Stimulated activated CD4-positive, alpha-beta T cell treated with anti-CD3 and anti-CD28 coated beads, Interleukin-4, amount 100 ng/mL, for 48 hours (primary cell): ENCODE results near the gene MBP.

ENCODE experiments used
- DNase-seq, 2 donors: peaks; one replicate each; pipeline ENCODE4 v3.0.0-alpha.2; 2020; ENCODE audit warnings: low read depth in 2 of 2

Gene MBP

DNA sequence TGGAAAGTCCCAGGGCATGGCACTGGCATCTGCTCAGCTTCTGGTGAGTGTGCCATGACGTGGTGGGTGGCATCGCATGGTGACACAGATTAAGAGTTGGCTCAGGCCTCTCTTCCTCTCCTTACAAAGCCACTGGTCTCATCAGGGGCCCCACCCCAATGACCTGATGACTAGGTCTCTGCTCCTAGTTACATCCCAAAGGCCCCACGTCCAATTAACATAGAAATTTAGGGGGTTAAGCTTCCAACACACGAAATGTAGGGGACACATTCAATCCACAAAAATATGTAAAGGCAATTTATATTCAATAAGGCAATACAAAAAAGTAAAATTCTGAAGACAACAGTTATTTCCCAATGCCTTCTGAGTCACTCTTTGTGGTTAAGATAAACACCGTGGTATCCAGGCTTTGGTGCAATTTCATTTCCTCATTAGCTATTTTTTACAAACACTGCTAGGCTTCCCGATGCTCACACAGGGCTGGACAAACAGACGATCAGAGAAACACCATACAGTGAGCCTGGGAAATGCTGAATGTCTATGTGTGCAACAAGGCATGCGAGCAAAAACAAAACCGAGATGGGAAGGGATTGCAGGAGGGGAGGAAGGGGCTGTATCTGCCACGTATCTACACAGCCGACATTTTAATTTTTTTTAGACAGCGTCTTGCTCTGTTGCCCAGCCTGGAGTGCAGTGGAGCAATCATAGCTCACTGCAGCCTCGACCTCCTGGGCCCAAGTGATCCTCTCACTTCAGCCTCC is 67.2 kb downstream of the MBP start:
- no peak for DNase-seq

DNA sequence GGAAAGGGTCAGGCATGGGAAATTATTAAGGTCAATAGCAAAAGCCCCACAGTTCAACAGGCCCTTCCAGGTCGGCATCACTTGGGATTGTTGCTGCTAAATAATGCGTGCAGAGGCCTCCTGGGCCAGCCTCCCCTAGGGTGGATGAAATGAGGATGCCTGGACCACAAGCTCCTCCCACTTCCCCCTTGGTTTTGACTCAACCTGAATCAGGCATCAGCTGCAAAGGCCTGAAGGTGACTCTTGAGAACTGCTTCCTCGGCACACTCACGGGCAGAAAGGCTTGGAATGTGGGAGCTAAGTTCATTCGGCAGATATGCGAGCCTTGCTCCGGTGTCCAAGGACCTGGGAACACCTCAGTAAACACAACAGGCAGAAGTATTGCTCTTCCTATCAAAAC is 69.3 kb downstream of the MBP start:
- peak; percentile 59 to 79 for DNase-seq

DNA sequence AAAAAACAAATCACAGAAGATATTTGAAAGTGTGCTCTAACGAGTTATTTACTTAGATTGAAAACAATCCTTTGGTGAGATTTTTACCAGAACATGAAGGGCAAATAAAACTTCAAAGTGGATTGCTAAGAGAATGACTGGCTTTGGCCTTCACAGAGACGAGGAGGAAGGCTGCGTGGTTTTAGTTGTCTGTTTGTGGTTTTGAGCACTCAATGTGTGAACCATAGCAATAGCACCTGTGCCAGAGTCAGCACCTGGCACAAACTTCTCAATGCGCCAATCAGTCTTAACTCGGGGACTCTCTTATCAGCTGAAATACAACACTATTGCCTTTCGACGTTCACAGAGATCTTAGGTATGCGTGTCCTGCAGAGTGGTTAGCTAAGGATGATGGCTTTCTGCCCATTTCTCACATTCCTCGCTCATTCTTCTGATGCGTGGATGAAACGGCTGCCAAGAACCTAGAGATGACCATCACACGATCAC is 70.0 kb downstream of the MBP start:
- DNase-seq, result peak in 1 of 2 donors; percentile 30

DNA sequence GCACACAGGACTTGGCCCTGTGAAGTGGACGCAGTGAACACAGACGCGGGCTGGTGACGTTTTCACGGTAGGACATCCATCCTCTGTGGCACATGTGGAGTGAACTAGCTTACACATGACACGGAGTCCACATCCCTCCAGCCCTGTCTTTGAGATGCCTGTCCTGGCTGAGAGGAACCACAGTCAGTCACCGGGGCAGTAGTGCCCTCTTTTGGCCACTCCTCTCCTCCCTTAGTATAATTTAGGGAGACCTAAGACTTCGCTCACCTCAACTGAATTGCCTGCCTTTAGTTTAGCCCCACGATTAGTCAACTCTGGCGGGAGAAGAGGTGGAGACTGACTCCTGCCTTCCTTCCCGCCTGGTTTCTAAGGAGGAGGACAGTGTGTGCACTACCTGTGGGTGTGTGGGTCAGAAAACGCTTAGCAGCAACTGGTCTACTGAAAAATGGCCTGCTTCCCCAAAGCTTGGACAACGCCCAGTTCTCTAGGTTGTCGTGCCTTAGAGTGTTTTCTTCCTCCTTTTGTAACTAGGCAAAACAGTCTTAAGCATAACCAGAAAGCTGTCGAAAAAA is 70.6 kb downstream of the MBP start:
- no peak for DNase-seq

DNA sequence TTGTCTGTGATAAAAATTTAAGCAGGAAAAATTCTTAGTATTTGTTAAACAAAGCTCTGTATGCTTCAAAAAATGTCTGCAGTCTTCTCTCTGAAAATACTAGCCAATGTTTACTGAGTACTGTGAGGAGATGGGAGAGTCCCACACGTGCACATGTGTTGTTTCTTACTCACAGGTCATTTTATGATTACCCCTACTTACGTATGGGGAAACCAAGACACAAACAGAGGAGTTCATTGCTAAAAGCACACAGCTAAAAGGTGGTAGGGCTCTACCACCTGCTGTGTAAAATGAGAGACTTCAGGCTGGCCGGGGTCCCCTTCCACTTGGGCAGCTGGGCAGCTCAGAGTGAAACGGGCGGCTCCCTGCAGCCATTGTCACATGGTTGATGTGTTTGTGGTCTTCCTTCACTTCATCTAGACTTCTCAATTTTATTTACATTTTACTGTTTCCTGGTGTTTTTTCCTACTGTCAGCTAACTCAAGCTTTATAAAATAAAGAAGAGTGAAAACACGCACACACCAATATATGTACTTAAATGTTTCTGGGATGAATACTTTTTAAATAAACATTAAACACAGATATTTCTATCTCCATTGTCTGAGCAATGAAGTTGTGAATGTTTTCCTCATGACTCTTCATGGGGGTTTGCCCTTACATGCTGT is 71.2 kb downstream of the MBP start:
- no peak for DNase-seq

DNA sequence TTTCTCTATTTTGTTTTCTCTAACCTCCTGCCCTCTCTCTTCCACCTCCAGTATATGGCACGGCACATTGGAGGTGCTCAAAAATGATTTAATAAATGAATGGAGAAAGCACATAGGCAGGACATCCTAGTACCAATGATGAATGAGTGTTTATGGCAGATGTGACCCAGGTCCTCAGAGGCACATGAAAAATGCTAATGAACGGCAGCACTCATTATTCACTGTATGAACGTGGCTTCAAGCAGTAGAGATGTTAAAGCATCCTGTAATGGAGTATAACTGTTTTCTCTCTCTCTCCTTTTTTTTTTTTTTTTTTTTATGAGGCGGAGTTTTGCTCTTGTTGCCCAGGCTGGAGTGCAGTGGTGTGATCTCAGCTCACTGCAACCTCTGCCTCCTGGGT is 72.4 kb downstream of the MBP start:
- no peak for DNase-seq

DNA sequence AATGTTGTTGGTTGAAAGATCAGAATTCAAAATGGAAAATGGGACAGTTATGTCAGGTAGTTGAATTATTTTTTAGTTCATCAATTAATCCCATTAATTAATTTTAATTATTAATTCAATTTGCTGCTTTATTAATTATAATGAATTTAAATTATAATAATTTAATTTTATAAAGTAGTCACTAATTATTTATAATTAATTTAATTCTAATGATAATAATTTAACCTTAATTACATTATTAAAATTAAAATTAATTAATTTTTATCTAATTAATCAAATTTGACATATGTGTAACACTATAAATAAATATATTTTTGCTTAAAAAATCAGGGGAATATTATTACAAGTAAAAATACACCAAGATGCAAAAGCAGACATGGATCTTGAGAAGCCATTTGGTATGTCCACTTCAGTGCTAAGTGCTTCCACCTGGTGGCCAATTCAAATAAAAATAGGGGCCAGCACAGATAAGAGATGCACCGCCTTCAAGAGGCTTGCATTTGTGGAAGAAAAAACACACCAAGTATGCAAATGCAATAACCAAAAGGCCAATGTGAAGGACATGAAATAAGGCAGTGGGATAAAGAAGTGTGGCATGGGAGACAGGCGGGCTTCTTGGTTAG is 73.2 kb downstream of the MBP start:
- no peak for DNase-seq

DNA sequence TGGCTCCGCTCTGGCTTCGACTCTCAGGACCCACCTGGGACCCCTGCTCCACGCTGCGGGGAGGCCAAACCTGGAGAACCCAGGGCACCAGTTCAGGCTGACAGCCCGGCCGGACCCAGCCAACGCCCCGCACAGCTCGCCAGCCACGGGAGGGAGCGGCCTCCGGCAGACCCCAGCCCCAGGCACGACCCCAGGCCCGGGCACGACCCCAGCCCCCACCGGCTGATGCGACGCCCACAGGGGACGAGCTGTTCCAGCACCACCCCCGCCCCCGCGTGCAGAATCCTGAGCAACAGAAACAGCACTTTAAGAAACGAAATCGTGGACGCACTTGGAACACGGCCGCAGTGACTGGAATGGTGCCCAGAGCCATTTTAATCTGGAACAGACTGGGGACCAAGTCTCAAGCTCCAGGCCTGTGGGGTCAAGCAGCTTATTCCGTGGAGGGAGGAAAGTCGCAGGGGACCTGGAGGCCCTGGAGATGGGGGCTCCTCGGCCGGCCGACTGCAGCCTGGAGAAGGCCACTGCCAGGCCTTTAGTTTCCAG is 74.2 kb downstream of the MBP start:
- DNase-seq, result no peak

DNA sequence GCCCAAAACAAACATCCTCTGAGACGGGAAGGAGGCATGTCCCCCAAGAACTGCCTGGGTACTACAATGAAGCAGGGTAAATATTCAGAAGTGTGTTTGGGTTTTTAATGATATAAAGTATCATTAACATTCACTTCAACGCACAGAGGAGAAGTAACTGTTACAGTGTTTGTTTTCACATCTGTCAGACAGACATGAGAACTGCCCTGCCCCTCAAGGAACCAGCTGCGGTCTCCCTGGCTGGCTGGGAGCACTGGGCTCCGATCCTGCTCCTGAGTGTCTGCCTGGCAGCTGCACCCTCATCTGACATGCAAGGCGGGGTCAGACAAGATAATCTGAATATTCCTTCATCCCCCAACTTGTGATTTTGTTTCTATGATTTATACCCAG is 75.6 kb downstream of the MBP start:
- no peak for DNase-seq

DNA sequence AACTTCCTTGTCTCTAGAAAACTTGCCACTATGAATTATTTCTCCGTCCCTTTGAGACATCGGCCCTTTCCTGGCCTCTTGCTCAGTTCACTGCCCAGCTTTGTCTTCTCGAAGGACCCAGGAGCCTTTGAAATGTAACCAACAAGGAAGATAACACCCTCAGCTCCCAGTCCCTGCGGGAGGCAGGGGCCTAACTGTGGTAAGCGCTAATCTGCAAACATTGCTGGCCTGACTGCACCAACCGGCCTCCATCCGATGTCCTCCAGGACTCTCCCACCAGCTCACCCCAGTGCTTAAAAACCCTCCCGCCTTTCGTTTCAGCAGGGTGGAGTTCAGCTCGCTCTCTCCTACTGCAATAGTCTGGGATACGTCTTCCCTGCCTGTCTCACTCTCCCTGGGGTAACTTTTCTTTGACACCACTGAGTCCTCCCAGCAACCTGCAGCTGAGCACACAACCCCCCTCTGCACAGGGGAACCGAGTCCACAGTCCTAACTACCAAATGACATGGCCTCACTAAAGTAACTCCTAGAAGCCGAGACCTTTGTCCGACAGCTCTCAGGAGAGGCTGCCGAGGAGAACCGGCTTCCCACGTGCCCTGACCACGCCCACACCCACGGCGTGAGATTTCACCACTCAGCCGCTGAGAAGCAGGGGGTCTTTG is 76.1 kb downstream of the MBP start:
- no peak for DNase-seq

DNA sequence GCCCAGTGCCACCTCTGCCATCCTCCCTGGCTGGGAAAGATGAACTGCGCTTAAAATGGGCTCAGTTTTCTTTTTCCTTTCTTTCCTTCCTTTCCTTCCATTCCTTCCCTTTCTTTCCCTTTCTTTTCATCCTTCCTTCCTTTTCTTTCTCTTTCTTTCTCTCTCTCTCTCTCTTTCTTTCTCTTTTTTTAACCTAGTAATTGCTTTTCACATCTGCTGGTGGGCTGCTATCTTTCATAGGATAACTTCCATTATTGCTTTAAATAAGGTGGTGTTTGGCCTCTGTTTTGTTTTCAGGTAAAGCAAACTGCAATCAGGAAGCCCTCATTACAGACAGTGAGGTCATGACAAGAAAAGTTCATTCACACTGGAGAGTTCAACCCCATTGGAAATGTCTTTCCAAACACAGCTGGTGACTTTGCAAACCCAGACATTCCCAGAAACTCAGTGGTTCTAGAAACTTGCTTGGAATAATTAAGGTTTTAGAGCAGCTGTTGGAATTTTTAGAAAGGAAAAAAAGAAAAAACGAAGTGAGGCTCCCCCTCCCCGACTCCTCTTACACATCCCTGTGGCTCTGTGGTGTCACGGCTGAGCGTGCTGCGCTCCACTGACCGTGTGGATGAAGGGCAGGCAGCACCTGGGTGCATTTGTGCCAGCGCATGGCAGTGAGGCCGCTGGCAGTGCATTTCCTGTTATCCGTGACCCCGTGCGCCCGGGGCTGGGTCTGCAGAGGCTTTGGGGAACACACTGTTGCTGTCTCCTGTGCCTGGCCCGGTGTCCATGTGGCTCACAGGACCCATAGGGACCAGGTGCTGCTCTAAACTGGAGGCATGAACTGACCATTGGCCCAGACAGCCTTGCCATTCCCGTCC is 76.9 kb downstream of the MBP start:
- DNase-seq, result no peak

DNA sequence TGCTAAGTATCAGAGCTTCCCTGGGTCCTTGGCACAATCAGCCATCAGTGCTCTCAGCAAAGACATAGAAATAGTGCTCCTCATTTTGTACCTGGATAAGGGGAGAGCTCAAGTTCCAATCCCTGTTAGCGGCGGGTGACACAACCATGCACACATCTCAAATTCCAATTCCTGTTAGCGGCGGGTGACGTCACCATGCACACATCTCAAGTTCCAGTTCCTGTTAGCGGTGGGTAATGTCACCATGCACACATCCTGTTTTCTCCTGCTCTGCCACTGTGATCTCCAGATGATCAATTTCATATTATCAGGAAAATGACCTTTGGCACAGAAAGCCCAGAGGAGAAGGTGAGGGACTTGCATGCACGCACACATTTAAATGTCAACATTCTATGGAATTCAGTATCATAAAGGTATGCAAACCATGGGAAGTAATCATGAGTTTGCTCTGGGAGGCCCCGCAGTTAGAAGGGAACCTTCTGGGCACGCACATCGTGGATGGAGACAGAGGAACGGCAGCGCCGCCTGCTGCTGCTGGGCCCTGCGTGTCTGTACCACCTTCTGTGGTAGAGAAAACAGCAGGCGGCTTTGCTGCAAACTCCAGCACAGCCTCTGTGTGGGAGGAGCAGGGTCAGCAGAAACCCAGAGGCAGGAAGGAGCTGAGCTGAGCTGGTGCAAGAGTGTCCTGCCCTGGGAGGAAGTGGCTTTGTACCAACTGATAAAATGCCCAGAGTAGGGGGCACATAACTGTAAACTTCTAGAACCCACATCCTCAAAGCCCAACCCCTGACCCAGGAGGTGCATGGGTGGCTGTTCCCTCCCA is 77.8 kb downstream of the MBP start:
- peak; percentile 67 to 77 for DNase-seq

DNA sequence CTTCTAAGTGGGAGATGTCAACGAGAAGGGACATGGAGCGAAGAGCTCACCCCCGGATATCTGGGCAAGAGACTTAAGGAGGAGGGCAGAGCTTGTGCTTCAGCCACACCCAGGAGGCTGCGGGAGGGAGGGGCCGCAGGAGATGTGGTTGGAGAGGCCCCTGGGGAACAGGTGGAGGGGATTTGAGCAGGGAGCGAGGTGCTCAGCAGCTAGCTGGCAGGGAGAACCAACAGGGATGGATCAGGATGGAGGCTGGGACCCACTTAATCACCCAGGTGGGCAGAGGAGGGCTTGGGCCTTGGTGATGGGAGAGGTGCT is 78.3 kb downstream of the MBP start:
- DNase-seq, result no peak

DNA sequence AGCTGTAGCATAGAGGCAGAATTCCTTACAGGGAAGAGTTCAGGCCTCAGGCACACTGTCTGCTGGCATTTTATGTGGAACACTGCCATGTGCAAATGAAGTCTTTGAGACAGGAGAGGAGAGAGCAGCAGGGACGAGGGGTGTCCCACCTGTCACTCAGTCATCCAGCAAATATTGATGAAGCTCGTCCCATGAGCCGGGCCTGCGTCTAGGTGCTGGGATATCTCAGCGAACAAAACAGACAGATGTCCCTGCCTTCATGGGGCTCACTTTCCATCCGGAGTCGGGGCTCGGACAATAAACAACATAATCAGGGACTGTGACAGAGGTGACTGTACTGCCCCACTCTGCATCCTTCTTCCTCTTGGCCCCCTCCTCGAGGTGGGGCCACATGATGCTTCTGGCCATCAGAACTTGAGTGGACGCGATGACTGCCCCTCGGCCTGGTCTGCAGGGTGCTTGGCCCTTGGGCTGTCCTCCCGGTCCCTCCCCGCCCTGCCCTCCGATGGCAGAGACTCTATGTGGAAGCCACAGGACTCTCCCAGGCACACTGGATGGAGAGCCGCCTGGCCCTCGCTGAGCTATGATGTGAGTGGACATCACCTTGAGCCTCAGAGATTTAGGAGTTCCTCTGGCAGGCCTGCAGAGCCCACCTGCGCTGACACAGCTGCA is 78.8 kb downstream of the MBP start:
- DNase-seq, result no peak

DNA sequence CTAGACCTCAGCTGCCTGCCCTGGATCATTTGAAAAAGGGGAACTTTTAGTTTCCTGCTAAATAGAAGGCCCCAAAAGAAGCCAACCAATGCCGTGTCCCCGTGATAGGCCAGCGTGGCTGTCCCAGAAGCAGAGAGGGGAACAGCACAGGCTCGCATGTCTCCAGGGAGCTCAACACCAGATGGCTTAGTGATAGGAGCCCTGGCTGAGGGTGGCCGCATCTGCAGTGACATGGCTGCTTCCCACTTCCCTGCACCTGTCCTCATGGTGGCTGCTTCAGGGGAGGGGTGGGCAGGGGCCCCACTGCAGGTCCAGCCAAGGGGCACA is 79.6 kb downstream of the MBP start:
- DNase-seq, result no peak

DNA sequence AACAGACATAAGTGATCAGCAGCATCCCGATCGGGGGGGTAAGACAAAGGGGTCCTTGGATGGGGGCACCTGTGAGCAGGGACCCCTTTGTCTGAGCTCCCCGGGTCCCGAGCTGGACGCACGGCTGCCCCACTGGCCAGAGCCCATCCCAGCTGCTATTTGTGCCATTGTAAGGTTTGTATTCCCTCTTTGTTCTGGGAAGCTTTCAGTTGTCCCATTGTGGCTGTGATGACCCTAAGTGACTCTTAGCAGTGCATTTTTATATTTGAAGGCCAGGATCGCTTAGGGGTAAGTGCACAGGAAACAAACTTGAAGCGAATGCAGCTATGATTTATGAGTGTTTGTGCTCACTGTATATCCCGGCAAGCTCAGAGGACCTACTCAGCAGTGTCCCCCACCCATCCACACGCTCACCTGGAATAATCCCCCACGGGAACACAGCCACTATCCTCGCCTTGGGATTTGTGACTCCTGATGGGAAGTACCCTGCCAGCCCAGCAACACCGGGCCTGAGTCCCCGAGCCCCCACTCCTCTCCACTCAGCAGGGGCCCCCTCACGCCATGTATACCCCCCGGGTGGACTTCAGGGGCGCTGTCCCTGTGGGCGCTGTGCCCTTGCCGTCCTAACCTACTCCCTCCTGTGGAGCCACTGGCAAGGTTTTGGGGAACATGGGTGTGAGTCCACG is 80.1 kb downstream of the MBP start:
- DNase-seq, result no peak

DNA sequence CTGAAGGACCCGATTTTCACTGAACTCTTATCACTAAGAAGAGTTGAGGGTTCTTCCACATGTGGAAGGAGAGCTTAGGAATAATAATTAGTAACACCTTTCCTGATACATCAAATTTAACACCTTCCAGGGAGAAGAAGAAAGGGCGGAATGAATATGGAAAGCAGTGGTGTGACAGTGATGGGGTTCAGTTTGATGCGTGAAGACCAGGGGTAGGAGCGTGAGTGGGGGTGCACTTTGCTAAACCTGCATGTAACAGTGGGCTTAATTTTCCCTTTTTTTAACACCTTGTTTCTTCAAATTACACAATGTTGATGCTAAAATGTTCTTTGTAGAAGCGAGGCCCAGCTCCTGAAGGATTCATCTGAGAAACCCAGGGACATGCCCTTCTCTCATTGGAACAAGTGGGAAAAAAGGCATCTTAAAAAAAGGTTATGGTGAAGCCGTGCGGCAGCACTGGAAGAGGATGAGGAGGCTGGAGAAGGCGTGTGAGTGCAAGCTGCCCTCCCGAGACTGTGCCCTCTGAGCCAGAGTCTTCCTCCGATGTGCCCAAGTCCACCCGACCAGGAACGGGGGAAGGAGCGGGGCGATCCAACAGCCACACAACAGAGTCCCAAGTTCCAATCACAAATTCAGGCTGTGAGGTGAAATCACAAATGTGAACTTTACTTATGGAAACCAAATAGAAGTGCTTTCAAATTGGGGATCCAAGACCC is 80.8 kb downstream of the MBP start:
- no peak for DNase-seq

DNA sequence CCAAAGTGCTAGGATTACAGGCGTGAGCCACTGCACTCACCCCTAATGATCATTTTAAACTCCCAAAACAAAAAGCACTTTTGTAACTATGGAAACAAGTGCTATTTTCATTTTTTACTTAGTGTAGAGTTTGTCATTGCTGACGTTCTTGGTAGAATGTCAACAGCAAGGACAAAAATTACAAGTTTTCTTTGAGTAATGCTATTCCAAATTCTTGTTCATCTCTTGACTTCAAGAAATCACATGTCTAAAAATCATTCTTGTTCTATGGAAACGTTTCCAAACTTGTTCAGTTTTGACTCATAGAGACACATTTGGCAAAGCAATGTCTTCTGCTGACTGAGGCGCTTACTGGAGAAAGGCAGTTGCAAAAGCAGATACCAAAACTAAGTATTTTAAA is 82.6 kb downstream of the MBP start:
- no peak for DNase-seq
